ENCODE results near the gene IL18RAP.

Gene IL18RAP

DNA sequence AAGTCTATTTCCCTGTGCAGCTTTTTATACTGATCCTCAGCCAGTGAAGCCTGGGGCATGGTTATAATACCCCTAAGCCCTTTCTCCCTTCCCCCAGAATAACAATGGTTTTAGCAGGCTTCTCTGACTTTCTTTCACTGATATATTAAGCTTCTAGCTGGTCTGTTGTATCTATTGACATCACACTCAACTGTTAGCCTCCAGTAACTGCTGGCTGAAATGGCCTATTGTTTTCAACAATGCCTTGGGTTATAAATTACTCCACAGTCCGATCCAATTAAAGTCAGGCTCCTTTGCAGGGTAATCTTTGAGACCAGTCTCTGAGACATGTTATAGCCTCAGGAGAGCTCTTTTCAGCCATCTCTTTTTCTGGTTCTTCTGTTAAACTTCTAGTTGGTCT lies 47.2 kb downstream of the IL18RAP start:
- Histone ChIP-seq H3K27me3 (ENCODE audit: insufficient read depth, low read length) (no peaks in the 10 kb centered on the region), H3K4me3 (ENCODE audit: low read length) (no peak overlapping the region), H3K9me3 (ENCODE audit: insufficient read depth, low read depth, low read length) (no peaks in the 10 kb centered on the region; the same call in 1 of the 2 replicates), H3K27ac (ENCODE audit: low read length) (no peak overlapping the region), H3K4me1 (ENCODE audit: insufficient read depth, low read length) (no peaks in the 10 kb centered on the region), H3K36me3 (ENCODE audit: insufficient read depth, low read depth, low read length) (no peaks in the 10 kb centered on the region), H3K9ac (ENCODE audit: low read depth, low read length) (no peak overlapping the region)

DNA sequence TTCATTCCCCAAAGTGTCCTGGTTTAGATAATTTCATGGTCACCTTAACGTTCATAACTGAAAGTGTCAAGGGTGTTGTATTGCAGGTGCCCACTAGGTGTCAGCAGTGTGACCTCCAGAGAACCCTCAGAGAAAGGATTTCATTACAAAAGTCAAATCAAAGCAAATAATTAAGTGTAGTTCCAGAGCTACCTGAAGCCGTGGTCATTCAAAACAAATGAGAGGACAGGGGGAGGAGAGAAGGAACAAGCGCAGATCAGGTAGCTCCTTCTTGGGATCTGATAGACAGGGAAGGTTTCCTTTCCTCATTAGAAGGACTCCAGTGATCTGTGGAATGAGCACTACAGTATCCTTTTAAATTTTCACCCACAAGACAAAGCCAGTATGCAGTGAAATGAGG lies 50.1 kb downstream of the IL18RAP start, which contains the start of gene SLC9A4:
TSS of gene SLC9A4 (plus strand) at position 207 of the 400 bp plus-strand sequence. CDS start 534 bp downstream, outside the sequence.
- H3K36me3 ChIP-seq (ENCODE audit: insufficient read depth, low read depth, low read length) = no peaks in the 10 kb centered on the region
- H3K9me3 ChIP-seq (ENCODE audit: insufficient read depth, low read depth, low read length) = no peaks in the 10 kb centered on the region; the same call in 1 of the 2 replicates
- no peak within 1 kb of the TSS for H3K27ac ChIP-seq (ENCODE audit: low read length)
- H3K4me3 ChIP-seq (ENCODE audit: low read length) = no peak within 1 kb of the TSS
- H3K9ac ChIP-seq (ENCODE audit: low read depth, low read length) = no peak within 1 kb of the TSS
- H3K4me1 ChIP-seq (ENCODE audit: insufficient read depth, low read length) = no peaks in the 10 kb centered on the region
- no peaks in the 10 kb centered on the region for H3K27me3 ChIP-seq (ENCODE audit: insufficient read depth, low read length)

GRCh38 chr2:102473631-102474030 lies 50.7 kb downstream of the IL18RAP start:
- no peaks in the 10 kb centered on the region for H3K4me1 ChIP-seq (ENCODE audit: insufficient read depth, low read length)
- H3K27ac ChIP-seq (ENCODE audit: low read length) = no peak overlapping the region
- no peaks in the 10 kb centered on the region; the same call in 1 of the 2 replicates for H3K9me3 ChIP-seq (ENCODE audit: insufficient read depth, low read depth, low read length)
- H3K27me3 ChIP-seq (ENCODE audit: insufficient read depth, low read length) = no peaks in the 10 kb centered on the region
- H3K9ac ChIP-seq (ENCODE audit: low read depth, low read length) = no peak overlapping the region
- no peak overlapping the region for H3K4me3 ChIP-seq (ENCODE audit: low read length)
- no peaks in the 10 kb centered on the region for H3K36me3 ChIP-seq (ENCODE audit: insufficient read depth, low read depth, low read length)

DNA sequence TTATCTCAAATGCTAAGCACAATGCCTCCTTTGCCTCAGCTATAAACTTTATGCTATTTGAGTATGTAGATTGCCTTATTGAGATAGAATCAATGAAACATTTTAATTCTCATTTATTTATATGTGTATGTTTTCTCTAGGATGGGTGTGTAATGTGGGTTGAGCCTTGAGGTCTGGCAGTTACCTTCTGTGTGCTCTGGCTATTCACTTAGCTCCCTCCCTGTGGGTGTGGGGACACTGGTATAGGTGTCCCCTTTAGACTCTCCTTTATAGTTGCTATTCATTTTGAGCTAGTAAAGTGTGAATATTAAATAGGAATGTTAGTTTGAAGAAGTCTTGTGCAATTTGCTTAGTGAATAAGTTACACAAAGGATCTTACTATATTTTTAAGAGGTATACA lies 51.8 kb downstream of the IL18RAP start:
- Histone ChIP-seq H3K9me3 (ENCODE audit: insufficient read depth, low read depth, low read length) (no peaks in the 10 kb centered on the region; the same call in 1 of the 2 replicates), H3K27ac (ENCODE audit: low read length) (no peak overlapping the region), H3K36me3 (ENCODE audit: insufficient read depth, low read depth, low read length) (no peaks in the 10 kb centered on the region), H3K4me1 (ENCODE audit: insufficient read depth, low read length) (no peaks in the 10 kb centered on the region), H3K9ac (ENCODE audit: low read depth, low read length) (no peak overlapping the region), H3K4me3 (ENCODE audit: low read length) (no peak overlapping the region), H3K27me3 (ENCODE audit: insufficient read depth, low read length) (no peaks in the 10 kb centered on the region)

- H3K27me3 ChIP-seq (ENCODE audit: insufficient read depth, low read length) = no peaks in the 10 kb centered on the region
- no peak overlapping the region for H3K27ac ChIP-seq (ENCODE audit: low read length)
- no peaks in the 10 kb centered on the region for H3K36me3 ChIP-seq (ENCODE audit: insufficient read depth, low read depth, low read length)
- no peak overlapping the region for H3K9ac ChIP-seq (ENCODE audit: low read depth, low read length)
- H3K9me3 ChIP-seq (ENCODE audit: insufficient read depth, low read depth, low read length) = no peaks in the 10 kb centered on the region
- no peak overlapping the region for H3K4me3 ChIP-seq (ENCODE audit: low read length)
- H3K4me1 ChIP-seq (ENCODE audit: insufficient read depth, low read length) = no peaks in the 10 kb centered on the region
Measured at GRCh38 chr2:102478686-102479470, 55.9 kb downstream of the IL18RAP start.

- no peaks in the 10 kb centered on the region for H3K4me1 ChIP-seq (ENCODE audit: insufficient read depth, low read length)
- H3K9me3 ChIP-seq (ENCODE audit: insufficient read depth, low read depth, low read length) = no peaks in the 10 kb centered on the region
- H3K27ac ChIP-seq (ENCODE audit: low read length) = no peak overlapping the region
- no peaks in the 10 kb centered on the region for H3K36me3 ChIP-seq (ENCODE audit: insufficient read depth, low read depth, low read length)
- H3K4me3 ChIP-seq (ENCODE audit: low read length) = no peak overlapping the region
- H3K9ac ChIP-seq (ENCODE audit: low read depth, low read length) = no peak overlapping the region
- no peaks in the 10 kb centered on the region for H3K27me3 ChIP-seq (ENCODE audit: insufficient read depth, low read length)
Measured at GRCh38 chr2:102480285-102481195, 57.6 kb downstream of the IL18RAP start.

DNA sequence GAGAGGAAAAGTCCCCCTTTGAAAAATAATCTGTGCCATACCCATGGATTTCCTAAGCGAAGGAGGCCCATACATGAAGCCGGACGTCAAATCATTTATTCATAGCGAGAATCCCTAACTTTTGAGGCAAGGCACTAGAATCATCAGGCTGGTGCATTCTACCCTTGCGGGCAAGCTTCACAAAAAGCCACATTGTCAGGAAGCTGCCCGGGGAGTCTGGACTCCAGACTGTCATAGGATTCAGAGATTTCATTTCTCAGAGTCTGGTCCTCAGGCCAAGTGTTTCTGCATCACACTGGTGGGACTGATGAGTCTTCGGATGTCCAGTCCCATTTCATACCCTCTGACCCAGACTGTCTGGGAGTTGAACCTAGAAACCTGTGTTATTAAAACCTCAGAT lies 59.0 kb downstream of the IL18RAP start:
- Histone ChIP-seq H3K4me3 (ENCODE audit: low read length) (no peak overlapping the region), H3K4me1 (ENCODE audit: insufficient read depth, low read length) (no peaks in the 10 kb centered on the region), H3K9ac (ENCODE audit: low read depth, low read length) (no peak overlapping the region), H3K27ac (ENCODE audit: low read length) (no peak overlapping the region), H3K9me3 (ENCODE audit: insufficient read depth, low read depth, low read length) (no peaks in the 10 kb centered on the region), H3K36me3 (ENCODE audit: insufficient read depth, low read depth, low read length) (no peaks in the 10 kb centered on the region), H3K27me3 (ENCODE audit: insufficient read depth, low read length) (no peaks in the 10 kb centered on the region)

DNA sequence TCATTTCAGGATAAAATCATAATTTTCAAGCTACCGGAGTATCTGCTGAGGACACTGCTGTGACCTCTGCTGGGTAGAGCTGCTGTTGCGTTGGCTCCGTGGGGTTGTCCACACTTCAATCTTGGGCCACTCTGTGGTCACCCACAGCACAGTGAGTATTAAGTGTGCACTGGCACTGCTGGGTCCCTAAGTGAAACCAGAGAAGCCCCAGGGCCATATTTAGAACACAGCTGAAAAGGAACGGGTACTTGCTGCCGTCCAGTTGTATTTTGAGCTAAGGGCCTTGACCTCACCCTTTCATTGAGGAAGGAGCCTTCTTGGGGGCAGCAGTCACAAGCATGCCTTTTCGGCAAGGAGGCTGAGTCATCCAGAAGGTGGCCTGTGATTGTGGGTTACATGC lies 60.1 kb downstream of the IL18RAP start:
- no peaks in the 10 kb centered on the region for H3K27me3 ChIP-seq (ENCODE audit: insufficient read depth, low read length)
- no peak overlapping the region for H3K27ac ChIP-seq (ENCODE audit: low read length)
- H3K4me3 ChIP-seq (ENCODE audit: low read length) = no peak overlapping the region
- no peaks in the 10 kb centered on the region for H3K9me3 ChIP-seq (ENCODE audit: insufficient read depth, low read depth, low read length)
- H3K36me3 ChIP-seq (ENCODE audit: insufficient read depth, low read depth, low read length) = no peaks in the 10 kb centered on the region
- no peaks in the 10 kb centered on the region; the same call in 1 of the 2 replicates for H3K4me1 ChIP-seq (ENCODE audit: insufficient read depth, low read length)
- no peak overlapping the region for H3K9ac ChIP-seq (ENCODE audit: low read depth, low read length)

DNA sequence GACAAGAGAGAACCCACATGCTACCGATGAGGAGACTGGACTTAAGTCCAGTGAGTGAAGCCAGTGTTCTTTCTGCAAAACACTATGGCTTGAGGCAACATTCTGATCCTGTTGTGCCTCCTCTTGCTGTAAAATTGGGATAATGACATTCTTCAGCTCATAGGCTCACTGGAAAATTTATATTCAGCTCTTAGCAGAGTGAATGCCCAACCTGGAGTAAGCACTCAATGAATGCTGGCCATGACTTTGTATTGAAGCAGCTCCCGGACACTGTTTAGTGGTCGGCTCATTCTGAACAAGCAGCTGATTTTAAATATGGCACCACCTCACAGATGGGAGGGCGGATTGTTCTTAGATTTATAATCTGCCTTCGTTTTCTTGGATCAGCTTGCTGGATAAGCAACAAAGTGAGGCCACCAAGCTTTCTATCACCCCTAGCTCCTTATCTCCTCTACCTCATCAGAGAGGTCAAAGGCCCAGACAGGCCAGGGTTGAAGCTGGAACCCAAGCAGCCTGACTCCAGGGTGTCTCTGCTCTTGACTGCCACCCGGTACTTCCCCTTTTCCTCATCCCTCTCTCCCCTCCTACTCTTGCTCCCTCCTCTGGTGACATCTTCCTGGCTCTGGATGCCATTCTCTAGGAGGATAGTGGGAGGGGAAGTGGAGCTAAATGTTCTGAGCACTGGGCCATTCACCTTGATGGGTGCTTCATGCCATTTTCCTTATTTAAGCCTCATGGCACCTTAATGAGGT lies 61.5 kb downstream of the IL18RAP start:
- Histone ChIP-seq H3K9me3 (ENCODE audit: insufficient read depth, low read depth, low read length) (no peaks in the 10 kb centered on the region), H3K4me3 (ENCODE audit: low read length) (no peak overlapping the region), H3K27ac (ENCODE audit: low read length) (no peak overlapping the region), H3K27me3 (ENCODE audit: insufficient read depth, low read length) (no peaks in the 10 kb centered on the region), H3K4me1 (ENCODE audit: insufficient read depth, low read length) (peaks cover 1% of the 10 kb centered on the region), H3K36me3 (ENCODE audit: insufficient read depth, low read depth, low read length) (no peaks in the 10 kb centered on the region), H3K9ac (ENCODE audit: low read depth, low read length) (no peak overlapping the region)

DNA sequence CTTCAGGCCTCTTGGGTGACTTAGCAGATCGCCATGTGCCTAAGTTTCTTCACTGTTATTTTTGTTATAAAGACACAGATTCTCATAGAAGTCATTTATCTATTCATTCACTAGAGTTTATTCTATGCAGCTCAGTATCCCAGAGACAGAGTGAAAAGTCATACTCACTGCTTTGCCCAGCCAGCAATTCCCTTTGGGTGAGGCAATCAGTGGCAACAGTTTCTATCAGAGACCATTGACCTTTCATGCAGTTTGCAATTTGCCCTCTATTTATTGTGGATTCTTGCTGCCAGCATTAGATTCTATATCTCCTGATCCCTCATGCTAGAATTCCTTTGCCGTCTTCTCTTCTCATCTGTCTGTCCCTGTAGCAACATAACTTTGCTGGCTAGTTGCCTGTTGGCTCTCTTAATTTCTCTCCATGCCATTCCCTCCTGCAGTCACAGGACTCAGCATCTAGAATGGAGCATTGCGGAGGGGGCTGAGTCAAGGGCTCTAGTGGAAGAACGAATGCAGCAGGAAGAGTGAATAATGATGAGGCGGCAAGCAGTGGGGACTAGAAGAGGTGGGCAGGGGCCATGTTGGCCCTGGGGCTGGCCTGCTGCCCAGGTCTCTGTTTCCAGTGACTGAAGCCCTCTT lies 62.3 kb downstream of the IL18RAP start:
- Histone ChIP-seq H3K27me3 (ENCODE audit: insufficient read depth, low read length) (no peaks in the 10 kb centered on the region), H3K4me1 (ENCODE audit: insufficient read depth, low read length) (peaks cover 3% of the 10 kb centered on the region), H3K27ac (ENCODE audit: low read length) (no peak overlapping the region), H3K4me3 (ENCODE audit: low read length) (no peak overlapping the region), H3K9me3 (ENCODE audit: insufficient read depth, low read depth, low read length) (no peaks in the 10 kb centered on the region), H3K36me3 (ENCODE audit: insufficient read depth, low read depth, low read length) (no peaks in the 10 kb centered on the region), H3K9ac (ENCODE audit: low read depth, low read length) (no peak overlapping the region)
